HepG2 (cell line): ENCODE measurements around the gene HSPA1A. TPM values are rescaled to one million over a fixed set of nuclear protein-coding genes. Genes with fewer than 3 reads are reported as not detected.

Source experiments
- ATF5 ChIP-seq: sonication (generic); formaldehyde crosslinking; IDR thresholded peaks from 2 replicates; pipeline ENCODE4 v1.4.0; 2020; ENCODE audit warnings: mild to moderate bottlenecking, low read depth, missing genetic modification reagents
- CBX1 ChIP-seq: IDR thresholded peaks from one replicate; pipeline ENCODE4 v1.6.1; 2016; ENCODE audit warnings: antibody characterized with exemption, low read depth
- HMG20B ChIP-seq: conservative IDR thresholded peaks from 2 replicates; pipeline ENCODE4 v1.6.1; 2016; ENCODE audit warnings: missing genetic modification reagents, missing compliant biosample characterization
- KDM5B ChIP-seq: sonication (generic); formaldehyde crosslinking; IDR thresholded peaks from 2 replicates; pipeline ENCODE4 v1.4.0; 2020; ENCODE audit warnings: missing genetic modification reagents, mild to moderate bottlenecking, borderline replicate concordance
- SOX13 ChIP-seq, 3 experiments: fragments of 450-650 bp in 1 of 3; sonication (generic) in 1 of 3; formaldehyde crosslinking in 1 of 3; IDR thresholded peaks in 2 of 3; conservative IDR thresholded peaks in 1 of 3; 2 replicates each; pipeline versions ENCODE4 v1.5.0 to v1.6.1; 2016 to 2020; ENCODE audit warnings: antibody characterized with exemption in 1 of 3, mild to moderate bottlenecking in 1 of 3, missing compliant biosample characterization in 1 of 3, missing genetic modification reagents in 1 of 3, moderate library complexity in 1 of 3
- ZBTB7A ChIP-seq: sonication (generic); formaldehyde crosslinking; IDR thresholded peaks from 2 replicates; pipeline ENCODE4 v1.8.0; 2022; ENCODE audit warnings: mild to moderate bottlenecking, missing genetic modification reagents
- ZFP37 ChIP-seq: sonication (generic); formaldehyde crosslinking; IDR thresholded peaks from 2 replicates; pipeline ENCODE4 v1.4.0; 2020; ENCODE audit warnings: missing genetic modification reagents, borderline replicate concordance
- ZNF318 ChIP-seq: sonication (generic); formaldehyde crosslinking; IDR thresholded peaks from 2 replicates; pipeline ENCODE4 v1.4.0; 2020; ENCODE audit warnings: mild to moderate bottlenecking, missing genetic modification reagents
- ZNF660 ChIP-seq: sonication (generic); formaldehyde crosslinking; IDR thresholded peaks from 2 replicates; pipeline ENCODE4 v1.5.1; 2020; ENCODE audit warnings: mild to moderate bottlenecking, low read depth, missing genetic modification reagents, borderline replicate concordance
- ZNF746 ChIP-seq: sonication (generic); formaldehyde crosslinking; IDR thresholded peaks from 2 replicates; pipeline ENCODE4 v1.8.0; 2022; ENCODE audit warnings: mild to moderate bottlenecking, missing genetic modification reagents
- polyA plus RNA-seq, 8 experiments: library from polyadenylated mRNA; depleted of rRNA in 3 of 8; stranded (reverse) in 7 of 8; unstranded in 1 of 8; fragments of >200 nt; fragmentation: Illumina TruSeq in 4 of 8; extraction: Trizol in 4 of 8; gene quantifications; 2 replicates each; pipeline versions ENCODE4 v1.2.1 to v1.2.3, GENCODE V29; 2011 to 2016; ENCODE audit warnings: low read depth in 4 of 8, missing spikeins in 1 of 8, mixed read lengths in 1 of 8; ENCODE audit not compliant: insufficient read depth in 1 of 8
- total RNA-seq, 5 experiments: library from RNA; depleted of rRNA; stranded (reverse); fragments of >200 nt; fragmentation: Illumina TruSeq; extraction: Trizol; gene quantifications; 2 replicates each; pipeline ENCODE4 v1.2.3, GENCODE V29; 2016; ENCODE audit warnings: low read depth in 1 of 5
- TF ChIP-seq, protein P1 (sequence below): sonication (generic); formaldehyde crosslinking; IDR thresholded peaks from 2 replicates; pipeline ENCODE4 v1.5.1; 2020; ENCODE audit warnings: missing genetic modification reagents, mild to moderate bottlenecking, borderline replicate concordance
- TF ChIP-seq, protein P2 (sequence below): sonication (generic); formaldehyde crosslinking; IDR thresholded peaks from 2 replicates; pipeline ENCODE4 v1.4.0; 2020; ENCODE audit warnings: missing genetic modification reagents, borderline replicate concordance

HSPA1A gene
- total and polyA plus RNA-seq, 2 of the 13 experiments (the other 11 are each of a cell fraction or from before 2014, with no cell fraction given) = 44.5 to 85.0 TPM

DNA sequence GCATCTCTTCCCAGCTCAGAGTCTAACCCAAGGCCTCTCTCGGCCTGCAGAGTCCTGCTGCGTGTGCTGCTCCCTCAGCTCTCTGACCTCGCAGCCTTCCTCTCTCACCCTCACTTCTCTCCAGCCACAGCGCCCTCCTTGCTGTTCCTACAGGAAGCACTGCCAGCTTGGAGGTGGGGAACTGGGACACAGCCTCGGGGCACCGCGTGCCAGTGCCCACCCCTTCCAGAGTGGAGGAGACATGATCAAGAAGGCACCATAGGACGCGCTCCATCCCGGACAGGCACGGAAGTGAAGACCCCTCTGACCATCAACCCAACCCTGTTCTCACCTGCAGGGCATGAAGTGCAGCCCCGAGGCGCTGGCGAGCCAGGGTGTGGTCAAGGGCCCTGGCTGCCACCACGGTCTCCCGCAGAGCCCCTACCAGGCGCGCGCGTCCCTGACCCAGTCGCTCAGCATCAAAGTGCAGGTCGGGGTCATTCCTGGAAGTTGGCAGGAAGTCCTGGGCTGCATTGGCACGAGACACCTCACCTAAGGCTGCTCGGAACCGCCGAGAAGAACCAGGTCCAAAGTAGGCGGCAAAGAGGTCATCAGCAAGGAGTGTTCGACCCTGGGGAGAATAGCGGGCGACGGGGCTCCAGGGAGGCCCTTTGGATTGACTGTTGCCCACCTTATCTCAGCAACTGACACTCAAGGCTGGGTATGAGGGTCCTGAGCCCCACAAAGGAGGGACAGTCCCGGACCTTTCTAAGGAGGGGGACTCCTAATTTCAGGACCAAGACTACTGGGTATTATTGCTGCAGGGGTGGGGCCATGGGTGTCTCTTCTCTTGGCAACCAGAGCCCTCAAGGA is 39.5 kb upstream of the HSPA1A start (continued):
- TF ChIP-seq, protein P1, sequence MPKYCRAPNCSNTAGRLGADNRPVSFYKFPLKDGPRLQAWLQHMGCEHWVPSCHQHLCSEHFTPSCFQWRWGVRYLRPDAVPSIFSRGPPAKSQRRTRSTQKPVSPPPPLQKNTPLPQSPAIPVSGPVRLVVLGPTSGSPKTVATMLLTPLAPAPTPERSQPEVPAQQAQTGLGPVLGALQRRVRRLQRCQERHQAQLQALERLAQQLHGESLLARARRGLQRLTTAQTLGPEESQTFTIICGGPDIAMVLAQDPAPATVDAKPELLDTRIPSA = no peak
- TF ChIP-seq SOX13 (IDR thresholded peaks at IDR 0.05) (no peak), SOX13 (CRISPR knock-in tag; conservative IDR thresholded peaks at IDR 0.05 in 1 of 2, IDR thresholded peaks at IDR 0.05 in 1 of 2) (no peak), ZBTB7A (CRISPR knock-in tag) (peak; percentile 56), ATF5 (CRISPR knock-in tag) (no peak), ZFP37 (CRISPR knock-in tag) (no peak), KDM5B (CRISPR knock-in tag) (peak; percentile 70; the same call in 1 of the 2 replicates), ZNF318 (CRISPR knock-in tag) (0 out of 2 replicates have a peak, but pooled peaks have one; percentile 30), ZNF746 (CRISPR knock-in tag) (no peak), HMG20B (CRISPR knock-in tag) (no peak), CBX1 (no peak), ZNF660 (CRISPR knock-in tag) (no peak)
- TF ChIP-seq, protein P2, sequence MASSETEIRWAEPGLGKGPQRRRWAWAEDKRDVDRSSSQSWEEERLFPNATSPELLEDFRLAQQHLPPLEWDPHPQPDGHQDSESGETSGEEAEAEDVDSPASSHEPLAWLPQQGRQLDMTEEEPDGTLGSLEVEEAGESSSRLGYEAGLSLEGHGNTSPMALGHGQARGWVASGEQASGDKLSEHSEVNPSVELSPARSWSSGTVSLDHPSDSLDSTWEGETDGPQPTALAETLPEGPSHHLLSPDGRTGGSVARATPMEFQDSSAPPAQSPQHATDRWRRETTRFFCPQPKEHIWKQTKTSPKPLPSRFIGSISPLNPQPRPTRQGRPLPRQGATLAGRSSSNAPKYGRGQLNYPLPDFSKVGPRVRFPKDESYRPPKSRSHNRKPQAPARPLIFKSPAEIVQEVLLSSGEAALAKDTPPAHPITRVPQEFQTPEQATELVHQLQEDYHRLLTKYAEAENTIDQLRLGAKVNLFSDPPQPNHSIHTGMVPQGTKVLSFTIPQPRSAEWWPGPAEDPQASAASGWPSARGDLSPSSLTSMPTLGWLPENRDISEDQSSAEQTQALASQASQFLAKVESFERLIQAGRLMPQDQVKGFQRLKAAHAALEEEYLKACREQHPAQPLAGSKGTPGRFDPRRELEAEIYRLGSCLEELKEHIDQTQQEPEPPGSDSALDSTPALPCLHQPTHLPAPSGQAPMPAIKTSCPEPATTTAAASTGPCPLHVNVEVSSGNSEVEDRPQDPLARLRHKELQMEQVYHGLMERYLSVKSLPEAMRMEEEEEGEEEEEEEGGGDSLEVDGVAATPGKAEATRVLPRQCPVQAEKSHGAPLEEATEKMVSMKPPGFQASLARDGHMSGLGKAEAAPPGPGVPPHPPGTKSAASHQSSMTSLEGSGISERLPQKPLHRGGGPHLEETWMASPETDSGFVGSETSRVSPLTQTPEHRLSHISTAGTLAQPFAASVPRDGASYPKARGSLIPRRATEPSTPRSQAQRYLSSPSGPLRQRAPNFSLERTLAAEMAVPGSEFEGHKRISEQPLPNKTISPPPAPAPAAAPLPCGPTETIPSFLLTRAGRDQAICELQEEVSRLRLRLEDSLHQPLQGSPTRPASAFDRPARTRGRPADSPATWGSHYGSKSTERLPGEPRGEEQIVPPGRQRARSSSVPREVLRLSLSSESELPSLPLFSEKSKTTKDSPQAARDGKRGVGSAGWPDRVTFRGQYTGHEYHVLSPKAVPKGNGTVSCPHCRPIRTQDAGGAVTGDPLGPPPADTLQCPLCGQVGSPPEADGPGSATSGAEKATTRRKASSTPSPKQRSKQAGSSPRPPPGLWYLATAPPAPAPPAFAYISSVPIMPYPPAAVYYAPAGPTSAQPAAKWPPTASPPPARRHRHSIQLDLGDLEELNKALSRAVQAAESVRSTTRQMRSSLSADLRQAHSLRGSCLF (CRISPR knock-in tag) = no peak
